Mononuclear cell (primary cell): ENCODE data around the gene PHKA2. TPM values are rescaled to one million over a fixed set of nuclear protein-coding genes. Genes with fewer than 3 reads are reported as not detected.
"Not testable (repeated sequence)": the region's sequence is repeated elsewhere in the genome, so short reads cannot be mapped to it uniquely, and the experiment has no call there.

Source experiments
- H3K27me3 ChIP-seq: 2 replicates; pipeline ENCODE4 v1.6.0; 2011; ENCODE audit warnings: low read length, control low read depth; ENCODE audit not compliant: insufficient read depth
- H3K4me1 ChIP-seq: 2 replicates; pipeline ENCODE4 v1.5.1; 2011; ENCODE audit warnings: mild to moderate bottlenecking, low read length, control low read depth; ENCODE audit not compliant: insufficient read depth
- H3K4me3 ChIP-seq: 2 replicates; pipeline ENCODE4 v1.5.1; 2011; ENCODE audit warnings: mild to moderate bottlenecking, low read length, moderate library complexity
- H3K9me3 ChIP-seq: 2 replicates; pipeline ENCODE4 v1.5.1; 2011; ENCODE audit warnings: low read depth, mild to moderate bottlenecking, control low read depth, low read length
- total RNA-seq: library from RNA; depleted of rRNA; stranded (reverse); fragments of >200 nt; gene quantifications from one replicate; pipeline ENCODE4 v1.2.3, GENCODE V29; 2012

PHKA2 gene
- total RNA-seq, 1 donor, result 11.2 TPM

DNA sequence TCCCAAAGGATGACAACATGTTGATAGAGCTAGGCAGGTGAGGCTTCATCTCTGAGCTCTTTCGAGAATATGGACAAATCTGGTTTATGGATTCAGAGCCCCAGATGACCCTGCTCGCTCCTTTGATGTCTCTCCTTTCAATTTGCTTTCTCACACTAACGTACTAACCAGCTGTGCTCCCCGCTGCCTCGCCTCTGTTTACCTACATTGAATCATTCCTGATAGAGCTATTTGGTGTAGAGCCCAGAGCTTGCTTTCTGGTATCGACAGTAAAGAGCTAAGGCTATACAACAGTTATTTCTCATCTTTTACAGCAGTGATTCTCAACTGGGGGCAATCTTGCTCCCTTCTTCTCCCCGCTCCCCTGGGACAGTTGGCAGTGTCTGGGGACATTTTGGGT lies 8.9 kb upstream of the PHKA2 start:
- H3K27me3 ChIP-seq, result no peaks in the 10 kb centered on the region
- no peaks in the 10 kb centered on the region for H3K9me3 ChIP-seq
- H3K4me3 ChIP-seq, result no peak overlapping the region
- H3K4me1 ChIP-seq, result no peaks in the 10 kb centered on the region

DNA sequence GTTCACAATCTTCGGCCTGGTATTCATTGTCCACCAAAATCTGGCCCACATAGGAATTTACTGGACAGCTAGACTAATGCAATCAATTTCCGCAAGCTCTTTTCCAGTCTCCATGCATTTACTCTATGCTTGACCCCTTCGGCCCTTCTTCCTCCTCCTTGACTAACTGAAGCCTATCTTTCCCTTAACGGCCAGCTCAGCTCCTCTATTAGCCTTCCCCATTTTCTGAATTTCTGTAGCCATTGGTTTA lies 1.2 kb upstream of the PHKA2 start:
- H3K9me3 ChIP-seq, result no peaks in the 10 kb centered on the region
- peaks cover 13% of the 10 kb centered on the region for H3K4me1 ChIP-seq
- no peaks in the 10 kb centered on the region for H3K27me3 ChIP-seq
- H3K4me3 ChIP-seq, result peak overlapping the region; percentile 59

DNA sequence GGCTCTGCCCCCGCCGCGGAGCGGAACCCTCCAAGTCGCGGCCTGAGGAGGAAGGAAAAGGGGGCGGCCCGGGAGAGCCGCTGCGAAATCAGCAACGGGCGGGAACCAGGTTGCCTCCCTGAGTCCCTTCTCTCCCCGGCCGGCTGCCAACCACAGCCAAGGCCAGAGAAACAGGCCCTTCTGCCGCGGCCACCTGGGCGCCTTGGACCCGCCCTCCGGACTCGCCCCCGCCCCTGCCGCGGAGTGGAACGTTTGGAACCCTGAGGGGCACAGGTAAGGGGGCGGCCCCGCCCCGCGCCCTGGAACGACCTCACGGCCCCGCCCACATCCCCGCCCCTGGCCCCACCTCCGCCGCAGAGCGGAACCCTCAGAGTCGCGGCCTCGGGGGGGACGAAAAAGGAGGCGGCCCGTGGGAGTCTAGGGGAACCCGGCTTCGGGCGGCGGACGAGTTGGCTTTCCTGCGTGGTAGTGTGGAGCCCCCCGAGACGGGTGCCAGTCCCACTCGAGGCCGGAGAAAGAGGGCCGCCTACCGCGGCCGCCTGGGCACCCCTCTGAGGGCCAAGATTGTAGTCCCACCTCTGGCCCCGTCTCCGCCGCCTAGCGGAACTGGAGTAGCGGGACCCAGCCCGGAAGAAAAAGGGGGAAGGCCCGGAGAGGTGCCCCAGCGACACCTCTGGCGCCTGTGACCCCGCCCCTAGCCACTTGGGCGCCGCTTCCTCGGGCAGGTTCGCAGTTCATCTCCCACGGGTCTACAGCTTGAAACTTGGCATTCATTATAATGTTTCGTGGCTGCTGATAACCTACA lies 669 bp upstream of the PHKA2 start:
- H3K27me3 ChIP-seq, result no peaks in the 10 kb centered on the region
- H3K9me3 ChIP-seq, result no peaks in the 10 kb centered on the region
- H3K4me3 ChIP-seq, result peak overlapping the region; percentile 59
- peaks cover 13% of the 10 kb centered on the region for H3K4me1 ChIP-seq

DNA sequence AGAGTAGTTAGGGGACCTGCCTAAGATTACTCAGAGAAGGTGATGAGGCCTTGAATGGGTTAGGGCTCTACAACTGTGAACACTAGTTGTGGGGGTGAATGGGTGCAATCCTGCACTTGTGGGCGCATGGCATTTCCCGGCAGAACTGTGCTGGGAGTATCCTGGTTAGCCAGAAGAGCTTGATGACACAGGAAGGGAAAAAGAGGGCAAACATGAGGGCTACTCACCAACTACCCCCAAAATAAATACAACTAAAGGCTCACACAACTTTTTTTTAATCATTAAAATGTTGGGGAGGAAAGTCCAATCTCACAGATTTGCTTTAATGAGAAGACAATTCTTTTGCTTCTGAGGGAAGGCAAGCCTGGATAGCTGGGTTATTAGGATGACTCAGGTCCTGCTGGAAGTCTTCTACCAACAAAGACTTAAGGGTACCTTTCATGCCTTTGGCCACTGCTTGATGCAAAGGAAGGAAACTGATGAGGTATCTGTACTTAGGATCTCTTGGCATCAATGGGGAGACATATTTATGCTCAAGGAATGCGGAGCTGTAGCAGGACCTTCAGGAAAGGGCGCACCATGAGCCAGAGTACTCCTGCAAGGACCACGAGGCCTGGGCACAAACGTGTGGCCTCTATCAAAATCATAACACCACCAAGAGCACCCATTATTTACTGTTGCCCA lies 2.6 kb downstream of the PHKA2 start:
- Histone ChIP-seq H3K4me3 (no peak overlapping the region), H3K27me3 (no peaks in the 10 kb centered on the region), H3K4me1 (peaks cover 13% of the 10 kb centered on the region), H3K9me3 (no peaks in the 10 kb centered on the region)

DNA sequence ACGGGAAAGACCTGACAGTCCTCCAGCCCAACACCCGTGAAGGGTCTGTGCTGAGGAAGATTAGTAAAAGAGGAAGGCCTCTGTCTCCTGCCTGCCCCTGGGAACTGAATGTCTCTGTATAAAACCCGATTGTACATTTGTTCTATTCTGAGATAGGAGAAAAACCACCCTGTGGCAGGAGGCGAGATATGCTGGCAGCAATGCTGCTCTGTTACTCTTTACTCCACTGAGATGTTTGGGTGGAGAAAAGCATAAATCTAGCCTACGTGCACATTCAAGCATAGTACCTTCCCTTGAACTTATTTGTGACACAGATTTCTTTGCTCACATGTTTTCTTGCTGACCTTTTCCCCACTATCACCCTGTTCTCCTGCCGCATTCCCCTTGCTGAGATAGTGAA lies 3.7 kb downstream of the PHKA2 start:
- H3K4me1 ChIP-seq, result peaks cover 12% of the 10 kb centered on the region
- not testable (repeated sequence) for H3K27me3 ChIP-seq, H3K9me3 ChIP-seq, H3K4me3 ChIP-seq

DNA sequence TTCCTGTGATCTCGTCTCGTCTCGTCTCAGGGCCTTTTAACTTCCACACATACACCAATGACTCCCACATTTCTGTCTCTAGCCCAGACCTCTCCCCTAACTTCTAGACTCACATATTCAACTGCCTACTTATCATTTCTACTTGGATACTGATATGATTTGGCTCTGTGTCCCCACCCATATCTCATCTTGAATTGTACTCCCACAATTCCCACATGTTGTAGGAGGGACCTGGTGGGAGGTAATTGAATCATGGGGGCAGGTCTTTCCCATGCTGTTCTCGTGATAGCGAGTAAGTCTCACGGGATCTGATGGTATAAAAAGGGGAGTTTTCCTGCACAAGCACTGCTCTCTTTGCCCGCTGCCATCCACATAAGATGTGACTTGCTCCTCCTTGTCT lies 8.9 kb downstream of the PHKA2 start:
- no peaks in the 10 kb centered on the region for H3K27me3 ChIP-seq
- no peak overlapping the region for H3K4me3 ChIP-seq
- no peaks in the 10 kb centered on the region for H3K9me3 ChIP-seq
- no peaks in the 10 kb centered on the region for H3K4me1 ChIP-seq

DNA sequence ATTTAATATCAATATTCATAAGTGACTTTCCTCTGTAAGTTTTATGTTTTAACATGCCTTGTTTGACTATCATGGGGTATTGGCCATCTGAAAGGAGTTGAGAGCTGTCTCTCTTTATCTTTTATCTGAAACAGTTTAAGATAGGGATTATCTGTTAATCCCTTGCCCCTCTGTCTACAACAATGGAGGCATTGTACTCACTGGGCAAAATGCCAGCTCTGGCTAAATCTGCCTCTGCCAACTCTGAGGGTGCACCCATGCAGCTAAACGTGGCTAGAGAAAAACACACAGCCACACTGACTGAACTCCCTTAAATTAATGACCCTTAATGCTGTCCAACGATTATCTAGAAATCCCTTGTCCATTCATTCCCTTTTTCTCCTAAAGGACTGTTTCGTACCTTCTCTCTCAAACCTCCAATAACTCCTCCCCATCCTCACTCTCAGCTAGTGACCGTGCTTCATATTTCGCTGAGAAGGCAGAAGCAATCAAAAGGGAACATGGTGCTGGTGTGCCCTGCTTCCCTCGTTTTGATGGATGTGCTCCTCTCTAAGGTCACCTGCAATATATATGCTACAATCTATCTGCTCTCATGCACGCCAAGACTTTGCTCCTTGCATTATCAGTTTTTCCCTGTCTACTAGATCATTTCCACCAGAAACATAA lies 10.3 kb downstream of the PHKA2 start:
- no peaks in the 10 kb centered on the region for H3K4me1 ChIP-seq
- no peaks in the 10 kb centered on the region for H3K27me3 ChIP-seq
- no peaks in the 10 kb centered on the region for H3K9me3 ChIP-seq
- H3K4me3 ChIP-seq, result no peak overlapping the region

DNA sequence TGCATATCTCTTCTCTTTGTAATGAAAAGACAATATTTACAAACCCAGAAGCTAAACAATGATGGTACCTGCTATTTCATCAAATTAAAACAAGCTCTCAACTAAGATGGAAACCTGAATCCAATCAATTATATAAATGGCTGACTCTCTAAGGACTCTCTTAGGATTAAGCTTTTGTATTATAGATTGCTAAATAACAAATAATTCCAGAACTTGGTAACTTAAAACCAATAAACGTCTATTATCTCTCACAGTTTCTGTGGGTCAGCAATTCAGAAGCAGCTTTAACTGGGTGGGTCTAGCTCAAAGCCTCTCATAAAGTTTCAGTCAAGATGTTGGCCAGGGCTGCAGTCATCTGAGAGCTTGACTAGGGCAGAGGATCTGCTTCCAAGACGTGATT lies 12.4 kb downstream of the PHKA2 start:
- Histone ChIP-seq H3K9me3 (no peaks in the 10 kb centered on the region), H3K4me3 (no peak overlapping the region), H3K4me1 (no peaks in the 10 kb centered on the region), H3K27me3 (no peaks in the 10 kb centered on the region)

DNA sequence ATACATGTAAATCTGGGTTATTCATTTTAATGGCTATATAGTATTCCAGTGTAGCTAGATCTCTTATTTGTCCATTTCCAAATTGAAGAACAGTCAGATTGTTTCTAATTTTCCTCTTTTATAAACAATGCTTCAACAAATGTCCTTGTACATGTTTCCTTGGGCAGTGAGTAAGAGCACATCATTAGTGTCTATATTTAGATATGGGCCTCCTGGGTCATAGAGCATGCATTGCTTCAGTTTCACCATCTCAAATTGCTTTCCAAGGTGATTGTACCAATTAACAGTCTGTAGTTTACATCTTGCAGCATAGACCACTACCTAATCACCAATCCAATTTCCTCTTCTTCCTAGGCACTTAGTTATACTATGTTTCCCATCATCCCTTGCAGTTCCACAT lies 13.4 kb downstream of the PHKA2 start:
- Histone ChIP-seq H3K27me3 (no peaks in the 10 kb centered on the region), H3K9me3 (no peaks in the 10 kb centered on the region), H3K4me1 (no peaks in the 10 kb centered on the region), H3K4me3 (no peak overlapping the region)

DNA sequence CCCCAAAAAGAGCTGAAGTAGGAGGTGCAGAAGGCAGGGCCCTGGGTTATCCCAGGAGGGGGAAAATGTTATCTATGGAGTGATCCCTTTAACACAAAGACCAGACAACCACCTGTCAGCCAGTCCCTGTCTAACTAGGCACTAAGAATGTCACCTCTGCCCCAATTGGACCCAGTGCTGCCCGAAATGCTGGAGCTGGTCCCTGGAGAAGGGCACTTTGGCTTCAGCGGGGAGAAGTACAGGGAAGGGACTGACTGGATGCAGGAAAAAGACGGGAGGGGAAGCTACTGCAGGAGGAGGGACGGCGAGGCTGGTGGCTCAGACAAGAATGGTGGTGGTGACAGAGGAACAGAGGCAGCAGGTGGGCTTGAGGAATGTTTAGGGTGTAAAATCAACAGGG lies 17.3 kb downstream of the PHKA2 start:
- peaks cover 14% of the 10 kb centered on the region for H3K4me1 ChIP-seq
- no peaks in the 10 kb centered on the region for H3K9me3 ChIP-seq
- H3K4me3 ChIP-seq, result no peak overlapping the region
- H3K27me3 ChIP-seq, result no peaks in the 10 kb centered on the region

DNA sequence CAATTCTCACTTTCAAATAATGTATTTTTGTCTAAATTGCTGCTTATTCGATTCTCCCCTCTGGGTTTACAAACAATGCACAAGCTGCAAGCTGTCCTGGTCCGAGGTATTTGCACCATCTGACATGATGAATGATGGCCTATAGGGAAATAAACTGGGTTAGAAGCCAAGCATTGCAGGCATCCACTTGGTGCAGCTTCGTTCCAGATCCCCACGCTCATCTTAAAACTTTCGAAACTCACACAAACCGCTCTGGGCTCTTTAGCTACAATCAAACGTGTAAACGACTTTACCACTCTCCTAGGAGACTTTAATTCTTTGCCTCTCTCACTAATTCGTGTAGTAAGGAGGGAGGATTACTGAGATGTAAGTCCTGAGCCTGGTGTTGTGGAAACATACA lies 19.0 kb downstream of the PHKA2 start:
- Histone ChIP-seq H3K27me3 (no peaks in the 10 kb centered on the region), H3K4me1 (peaks cover 30% of the 10 kb centered on the region), H3K4me3 (no peak overlapping the region), H3K9me3 (no peaks in the 10 kb centered on the region)

DNA sequence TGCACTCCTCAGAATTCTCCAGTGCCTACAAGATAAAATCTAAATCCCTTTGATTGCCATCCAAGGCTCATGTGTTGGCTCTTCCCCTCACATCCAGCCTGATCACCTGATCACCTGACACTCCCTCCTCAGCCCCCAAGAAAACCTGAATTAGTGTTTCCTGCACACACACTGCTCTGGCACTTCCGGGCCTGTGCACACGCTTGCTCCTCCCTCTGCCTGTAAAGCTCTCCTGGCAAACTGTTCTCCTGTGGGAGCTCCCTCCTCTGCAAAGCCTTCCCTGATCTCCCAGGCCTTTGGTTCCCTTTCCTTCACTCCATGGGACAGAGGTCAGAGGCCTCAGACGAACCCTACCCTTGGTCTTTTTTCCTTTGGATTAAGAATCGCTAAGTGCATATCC lies 19.9 kb downstream of the PHKA2 start:
- peaks cover 34% of the 10 kb centered on the region for H3K4me1 ChIP-seq
- H3K9me3 ChIP-seq, result no peaks in the 10 kb centered on the region
- H3K4me3 ChIP-seq, result no peak overlapping the region
- H3K27me3 ChIP-seq, result no peaks in the 10 kb centered on the region

DNA sequence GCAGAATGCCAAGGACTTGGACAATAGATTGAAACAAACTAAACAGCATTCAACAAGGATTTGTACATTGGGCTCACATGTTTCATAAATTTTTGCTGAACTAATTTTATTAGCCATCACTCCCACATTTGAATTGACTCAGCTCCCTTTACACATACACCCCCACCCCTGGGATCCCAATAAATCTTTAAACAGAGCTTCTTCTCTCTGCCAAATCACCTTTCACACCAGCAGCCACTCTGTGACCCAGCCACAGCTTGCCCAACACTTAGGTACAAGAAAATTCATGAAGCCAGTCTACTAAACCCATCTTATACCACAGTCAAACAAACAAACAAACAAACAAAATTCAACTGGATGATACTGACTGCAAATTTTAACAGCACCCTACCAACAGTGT lies 21.6 kb downstream of the PHKA2 start:
- Histone ChIP-seq H3K9me3 (no peaks in the 10 kb centered on the region), H3K4me3 (no peak overlapping the region), H3K4me1 (peaks cover 36% of the 10 kb centered on the region), H3K27me3 (no peaks in the 10 kb centered on the region)

DNA sequence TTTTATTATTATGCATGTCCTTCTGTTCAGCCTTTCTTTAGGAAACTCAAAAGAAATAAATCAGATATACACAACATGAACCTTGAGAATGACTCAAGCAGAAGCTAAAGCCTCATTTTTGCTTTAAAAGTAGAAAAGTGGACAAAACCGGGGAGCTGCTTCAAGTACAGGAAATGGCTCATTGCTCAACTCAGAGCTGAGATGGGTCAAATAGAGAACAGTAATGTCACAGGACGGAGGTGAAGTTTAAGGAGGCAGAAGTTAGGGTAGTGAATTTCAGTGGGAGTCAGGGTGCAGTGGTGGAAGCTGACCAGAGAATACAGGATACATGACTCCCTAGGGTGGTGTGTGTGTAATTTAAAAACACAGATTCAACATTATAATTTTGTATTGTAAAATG lies 22.2 kb downstream of the PHKA2 start:
- H3K4me3 ChIP-seq, result no peak overlapping the region
- H3K27me3 ChIP-seq, result no peaks in the 10 kb centered on the region
- H3K9me3 ChIP-seq, result no peaks in the 10 kb centered on the region
- H3K4me1 ChIP-seq, result peaks cover 42% of the 10 kb centered on the region

DNA sequence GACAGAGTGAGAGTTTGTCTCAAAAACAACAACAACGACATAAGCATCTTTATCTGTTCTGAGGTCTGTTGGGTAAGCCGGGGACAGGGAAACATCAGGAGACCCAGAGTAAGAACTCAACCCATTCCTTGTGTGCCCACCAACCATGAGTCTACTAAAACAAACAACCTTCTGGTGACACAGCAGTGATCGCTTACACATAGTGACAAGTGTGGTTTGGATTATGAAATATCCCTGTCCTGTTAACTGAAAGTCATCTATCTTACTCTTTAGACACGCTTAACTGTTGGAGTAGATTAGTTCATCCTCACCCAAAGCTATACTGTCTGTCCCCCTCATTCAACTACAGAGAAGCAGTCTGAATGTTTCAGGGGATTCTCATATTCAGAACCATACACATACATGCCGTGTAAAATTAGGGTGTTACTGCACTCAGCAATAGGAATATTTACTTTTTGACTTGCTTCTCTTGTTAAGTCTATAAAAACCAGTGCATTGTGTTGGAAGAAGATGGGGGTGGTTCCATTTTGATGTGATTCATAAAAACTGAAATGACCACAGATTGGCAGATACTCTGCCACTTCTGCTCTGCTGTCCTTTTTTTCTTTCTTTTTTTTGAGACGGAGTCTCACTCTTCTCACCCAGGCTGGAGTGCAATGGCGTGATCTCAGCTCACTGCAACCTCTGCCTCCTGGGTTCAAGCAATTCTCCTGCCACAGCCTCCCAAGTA lies 27.4 kb downstream of the PHKA2 start:
- H3K4me1 ChIP-seq, result peaks cover 33% of the 10 kb centered on the region

More for the DNA sequence above, 27.4 kb downstream of the PHKA2 start:
- H3K27me3 ChIP-seq, result no peaks in the 10 kb centered on the region
- no peak overlapping the region for H3K4me3 ChIP-seq
- no peaks in the 10 kb centered on the region for H3K9me3 ChIP-seq
